Posterior vena cava (tissue), 2 donors: ENCODE measurements around the gene TUT1. TPM values are rescaled to one million over a fixed set of nuclear protein-coding genes. Genes with fewer than 3 reads are reported as not detected.
"Not testable (repeated sequence)": the region's sequence is repeated elsewhere in the genome, so short reads cannot be mapped to it uniquely, and the experiment has no call there.

ENCODE experiments used
- DNase-seq: peaks from one replicate; pipeline ENCODE4 v3.0.0-alpha.2; 2020; ENCODE audit warnings: low spot score
- intact Hi-C, 2 donors: fragments of 100-400 bp; cut with DNase I; formaldehyde crosslinking; loops; one replicate each; pipeline versions ENCODE4 v1.14.1 to v1.14.2; 2022 to 2023
- total RNA-seq, 2 donors: library from RNA; stranded (reverse); fragmentation: NEBNext Ultra II Directional; extraction: Animal tissue kit (Norgen Biotek cat#: 25700); gene quantifications; one replicate each; pipeline ENCODE4 v1.2.1, GENCODE V29; 2021
- donor health status: DM: yes; HTN: yes; CAD: no.
- donor health status: DM: yes; HTN: yes; CAD: no.

The TUT1 gene
- total RNA-seq, 2 donors from 2014 or later, result 10.7 to 14.1 TPM

DNA sequence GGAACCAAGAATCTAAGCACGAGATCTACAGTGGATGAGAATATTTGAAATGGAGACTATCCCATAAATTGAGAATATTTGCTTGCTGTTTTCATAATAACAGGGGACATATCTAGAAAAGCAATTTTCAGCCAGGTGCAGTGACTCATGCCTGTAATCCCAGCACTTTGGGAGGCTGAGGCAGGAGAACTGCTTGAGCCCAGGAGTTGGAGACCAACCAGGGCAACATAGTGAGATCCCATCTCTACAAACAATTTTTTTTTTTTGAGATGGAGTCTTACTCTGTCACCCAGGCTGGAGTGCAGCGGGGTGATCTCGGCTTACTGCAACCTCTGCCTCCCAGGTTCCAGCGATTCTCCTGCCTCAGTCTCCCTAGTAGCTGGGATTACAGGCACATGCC, 9.6 kb downstream of the TUT1 start:
- DNase-seq, intact Hi-C loops: not testable (repeated sequence)

DNA sequence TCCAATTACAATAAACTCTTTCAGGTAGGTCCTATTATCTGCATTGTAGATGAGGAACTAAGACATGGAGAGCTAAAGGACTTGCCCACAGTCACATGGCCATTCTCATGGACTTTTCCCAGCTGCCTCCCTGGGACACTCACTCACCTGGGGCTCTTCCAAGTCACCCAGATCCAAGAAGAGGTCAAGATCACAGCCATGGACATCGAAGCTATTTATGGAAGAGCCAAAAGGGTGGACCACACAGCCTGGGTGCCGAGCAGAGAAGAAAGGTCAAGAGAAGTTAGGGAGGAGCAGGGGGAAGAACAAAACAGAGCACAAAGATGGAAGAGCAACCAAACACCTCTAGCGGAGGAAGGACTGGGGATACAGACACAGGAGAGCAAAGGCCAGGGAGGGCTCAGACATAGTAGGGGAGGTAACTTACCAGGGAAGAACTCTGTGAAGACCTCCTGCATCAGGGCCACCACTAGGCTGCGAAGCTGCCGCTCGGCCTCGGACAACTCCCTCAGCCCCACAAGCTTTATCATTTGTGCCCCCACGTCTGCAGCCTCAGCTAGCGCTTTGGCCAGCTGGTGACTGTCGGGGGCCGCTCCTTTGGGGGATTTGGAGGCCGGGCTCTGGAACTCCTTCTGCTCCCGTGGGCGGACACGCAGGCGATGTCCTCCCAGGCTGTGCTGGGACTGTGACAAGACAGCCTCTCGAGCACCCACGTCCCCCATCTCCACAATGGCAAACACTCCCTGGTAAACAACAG, 10.2 kb downstream of the TUT1 start:
- intact Hi-C loops, result no loop called here
- peak; percentile 61 for DNase-seq

DNA sequence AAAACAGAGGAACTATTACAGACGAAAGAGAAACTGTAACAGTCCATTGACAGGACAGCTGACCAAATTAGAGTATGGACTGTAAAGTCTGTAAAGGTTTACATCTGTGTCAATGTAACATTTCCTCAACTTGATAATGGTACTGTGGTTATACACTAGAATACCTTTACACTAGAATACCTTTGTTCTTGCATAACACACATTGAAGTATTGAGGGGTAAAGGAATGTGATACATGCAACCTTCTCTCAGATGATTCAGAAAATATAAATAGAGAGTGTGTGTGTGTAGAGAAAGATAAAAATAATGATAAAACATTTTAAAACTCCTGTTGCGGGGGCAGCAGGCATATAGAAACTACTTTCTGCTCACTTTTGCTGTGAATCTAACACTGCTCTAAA, 12.1 kb downstream of the TUT1 start:
- no peak for DNase-seq
- intact Hi-C loops, result no loop called here

DNA sequence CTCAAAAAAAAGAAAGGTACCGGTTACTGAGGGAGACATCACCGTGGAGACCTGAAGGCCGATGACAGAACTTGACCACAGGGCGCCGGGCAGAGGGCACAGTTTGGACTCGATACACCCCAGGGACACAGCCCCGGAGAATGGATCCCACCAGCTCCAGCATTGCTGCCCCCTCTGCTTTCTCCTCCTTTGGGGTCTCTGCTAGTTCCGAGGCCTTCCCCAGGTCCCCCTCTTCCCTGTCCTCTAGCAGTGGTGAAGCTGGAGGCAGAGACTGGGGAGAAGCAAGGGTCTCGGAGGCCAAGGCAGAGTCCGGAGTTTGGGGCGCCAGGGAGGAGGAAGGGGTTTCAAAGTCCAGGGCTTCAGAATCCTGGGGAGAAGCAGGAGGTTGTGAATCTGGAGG, 12.8 kb downstream of the TUT1 start:
- peak; percentile 70 for DNase-seq

DNA sequence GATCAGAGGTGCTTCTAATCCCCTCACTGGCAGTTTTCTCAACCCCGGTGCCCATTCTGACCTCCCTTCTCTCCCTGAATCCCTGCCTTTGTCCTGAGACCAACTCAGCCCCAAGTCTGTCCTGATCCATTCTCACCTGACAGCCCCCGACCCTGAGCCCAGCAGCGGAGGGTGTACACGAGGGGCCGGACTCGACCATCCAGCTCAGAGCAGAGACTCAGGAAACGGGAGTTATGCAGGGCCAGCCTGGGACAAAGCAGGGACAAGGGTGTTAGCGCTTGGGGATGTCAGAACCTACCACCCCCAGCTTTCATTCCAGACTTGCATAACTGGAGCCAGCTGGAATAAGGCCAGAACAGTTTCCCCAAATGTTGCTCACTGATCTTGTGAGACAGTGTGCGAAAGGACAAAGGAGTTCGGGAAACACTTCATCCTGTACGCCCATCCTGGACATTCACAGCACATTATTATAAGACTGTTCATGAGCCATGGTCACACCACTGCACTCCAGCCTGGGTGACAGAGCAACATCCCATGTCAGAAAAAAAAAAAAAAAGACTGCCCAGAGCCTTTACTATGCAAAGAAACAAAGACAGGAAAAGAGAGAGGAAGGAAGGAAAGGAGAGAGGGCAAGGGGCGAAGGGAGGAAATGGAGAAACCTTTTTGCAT, 14.1 kb downstream of the TUT1 start:
- intact Hi-C loops, result no loop called here
- peak; percentile 65 for DNase-seq

More for the DNA sequence above, 12.8 kb downstream of the TUT1 start:
- intact Hi-C loops, result no loop called here

DNA sequence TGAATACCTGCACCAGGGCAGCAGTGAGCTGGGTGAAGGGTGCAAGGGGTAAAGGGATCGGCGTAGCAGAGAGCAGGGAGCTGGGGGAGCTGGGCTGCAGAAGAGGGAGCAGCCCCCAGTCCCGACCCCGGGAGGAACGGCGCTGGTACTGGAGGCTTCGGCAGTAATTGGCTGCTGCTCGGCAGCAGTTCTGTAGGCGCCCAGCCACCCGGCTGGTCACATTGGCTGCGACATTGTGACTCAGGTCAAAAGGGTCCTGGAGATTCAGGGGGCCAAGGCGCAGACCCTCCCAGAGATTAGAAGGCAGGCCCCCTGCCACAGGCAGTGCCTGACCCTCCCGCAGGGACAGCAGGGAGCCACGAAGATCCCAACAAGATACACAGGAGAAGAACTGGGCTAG, 15.5 kb downstream of the TUT1 start:
- intact Hi-C loops, result loop anchor here in 1 of 2 donors (2.0 kb wide), 1 partner anchor 15 kb away; the partner anchor contains the start of gene TUT1
- peak; percentile 78 for DNase-seq

DNA sequence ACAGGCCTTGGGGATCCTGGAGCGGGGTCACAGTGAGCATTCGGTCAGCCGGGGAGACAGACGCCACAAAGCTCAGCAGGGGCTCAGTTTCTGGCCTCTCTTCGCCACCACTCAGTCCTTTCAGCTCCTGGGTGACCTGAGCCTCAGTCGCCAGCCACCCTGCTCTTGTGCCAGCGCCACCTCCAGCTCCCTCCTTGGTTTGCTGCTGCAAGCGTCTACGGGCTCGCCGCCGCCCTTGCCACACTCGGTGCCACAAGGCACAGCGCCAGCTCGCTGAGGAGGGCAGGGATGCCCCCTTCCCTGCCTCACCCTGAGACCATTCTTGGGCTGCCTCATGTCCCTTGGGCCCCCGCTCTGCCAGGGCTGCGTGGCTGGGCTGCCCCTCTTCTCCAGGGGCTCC, 16.2 kb downstream of the TUT1 start:
- peak; percentile 82 for DNase-seq
- intact Hi-C loops, result loop anchor here in 1 of 2 donors (2.0 kb wide), 1 partner anchor 16 kb away; the partner anchor contains the start of gene TUT1

DNA sequence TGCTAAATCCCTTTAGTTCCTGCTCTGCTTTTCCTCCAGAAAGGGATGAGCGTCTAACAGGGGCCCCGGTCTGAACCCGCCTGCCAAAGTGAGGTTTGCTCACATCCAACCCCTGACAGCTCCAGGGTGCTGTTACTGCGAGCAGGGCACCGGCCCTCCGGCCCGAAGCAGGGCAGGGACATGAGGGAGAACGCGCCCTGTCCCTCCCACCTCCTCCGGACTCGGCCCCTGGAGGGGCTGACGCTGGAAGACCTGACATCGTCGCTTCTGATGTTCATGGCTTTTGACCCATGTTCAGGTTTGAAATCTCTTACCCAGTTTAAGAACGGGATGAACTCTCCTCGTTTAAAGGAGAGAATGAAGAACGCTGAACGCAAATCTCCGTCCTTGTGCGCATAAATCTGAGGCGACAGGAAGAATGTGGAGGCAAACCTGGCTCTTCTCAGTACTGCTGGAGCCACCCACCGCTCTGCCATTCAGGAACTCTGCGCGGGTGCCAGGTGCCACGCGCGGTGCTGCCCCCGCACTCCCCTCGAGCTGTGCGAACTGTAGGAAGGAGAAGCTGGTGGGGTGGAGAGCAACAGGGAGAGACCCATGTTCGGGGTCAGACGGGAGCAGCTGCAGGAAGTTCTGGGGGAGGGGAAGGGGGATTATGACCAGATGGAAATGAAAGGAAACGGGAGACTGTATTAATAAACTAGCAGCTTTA, 16.8 kb downstream of the TUT1 start:
- intact Hi-C loops, result loop anchor here in 1 of 2 donors (2.0 kb wide), 1 partner anchor 16 kb away; the partner anchor contains the start of gene TUT1
- DNase-seq, result peak; percentile 73

DNA sequence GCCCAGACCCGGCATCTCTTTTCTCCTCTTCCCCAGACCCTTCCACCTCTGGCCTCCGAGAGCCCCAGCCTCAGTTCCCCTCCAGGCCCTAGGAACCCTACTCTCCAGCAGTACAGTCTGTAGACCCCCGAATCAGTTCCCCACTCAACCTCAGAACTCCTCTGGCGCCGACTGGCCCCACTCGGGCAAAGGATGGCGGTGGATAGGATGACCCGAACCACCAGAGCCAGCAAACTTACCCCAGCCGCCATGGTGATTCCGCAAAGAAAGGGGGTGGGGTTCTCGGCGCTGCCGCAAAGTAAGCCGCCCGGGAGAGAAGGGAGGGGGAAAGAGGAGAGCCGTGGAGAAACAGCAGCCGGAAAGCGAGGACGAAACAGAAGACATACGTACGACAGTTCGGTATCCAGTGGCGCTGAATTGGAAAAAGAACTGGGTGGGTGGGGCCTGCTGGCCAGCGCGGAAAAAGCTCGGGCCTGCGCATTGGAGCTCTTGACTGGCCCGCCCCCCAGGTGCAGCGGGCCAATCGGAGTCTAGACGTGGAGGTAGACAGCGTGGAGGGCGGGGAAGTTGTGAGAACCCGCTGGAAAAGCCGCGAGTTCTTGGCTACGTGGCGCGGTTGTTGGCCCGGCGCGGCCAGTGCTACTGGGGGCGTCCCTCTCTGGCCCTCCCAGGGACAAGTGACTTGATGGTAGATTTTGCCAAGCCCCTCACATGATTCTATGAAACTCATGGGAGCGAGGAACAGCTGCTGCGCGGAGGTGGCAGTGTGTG, 17.5 kb downstream of the TUT1 start, which contains the start of gene EEF1G:
TSS of gene EEF1G (minus strand) at position 300 of the 771 bp plus-strand sequence. CDS start at position 251, 49 bp downstream.
- intact Hi-C loops, result loop anchor here in 1 of 2 donors (2.0 kb wide), 1 partner anchor 17 kb away; the partner anchor contains the start of gene TUT1
- peak; percentile 99 for DNase-seq

DNA sequence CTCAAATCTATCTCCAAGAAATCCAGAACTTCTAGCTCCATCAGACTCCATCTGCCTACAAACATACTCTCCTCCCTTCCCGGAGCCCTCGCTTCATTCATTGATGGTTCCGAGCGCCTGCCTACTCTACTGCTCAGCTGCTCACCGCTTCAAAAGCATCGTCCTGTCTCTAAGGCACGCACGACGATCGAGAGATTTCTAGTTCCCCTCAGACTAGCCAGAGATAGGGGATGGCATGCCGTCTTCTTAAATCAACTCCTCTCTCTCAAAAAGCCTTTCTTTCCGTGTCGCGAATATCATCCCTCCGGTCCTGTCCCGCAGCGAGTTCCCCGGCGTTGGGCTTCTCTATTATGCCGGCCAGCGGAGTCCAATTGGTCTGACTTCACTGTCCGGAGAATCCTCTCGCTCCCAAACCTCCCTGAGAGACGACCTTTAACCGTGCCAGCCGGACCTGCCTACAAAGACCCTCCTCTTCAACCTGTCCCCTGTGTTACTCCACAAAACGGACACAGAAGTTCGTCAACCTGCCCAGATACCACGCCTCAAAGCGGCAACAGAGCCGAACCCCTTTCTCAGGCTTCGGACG, 18.2 kb downstream of the TUT1 start:
- no peak for DNase-seq
- intact Hi-C loops, result no loop called here

DNA sequence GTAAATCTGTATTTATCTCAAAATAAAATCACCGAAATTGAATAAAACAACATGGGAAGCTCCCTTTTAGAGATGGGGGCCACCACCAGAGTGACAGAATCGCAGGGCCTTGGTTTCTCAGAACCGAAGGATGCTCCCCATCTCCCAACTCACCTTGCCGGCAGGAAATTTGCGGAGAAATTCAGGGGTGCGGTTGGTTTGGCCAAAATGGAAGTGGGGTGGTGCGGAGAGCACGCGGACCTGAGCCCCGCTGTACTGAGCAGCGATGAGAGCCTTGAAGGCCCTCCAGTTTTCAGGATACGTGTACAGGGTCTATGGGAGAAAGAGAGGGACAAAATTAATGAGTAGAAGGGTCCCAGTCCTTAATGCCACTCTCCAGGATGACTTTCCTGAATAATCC, 18.9 kb downstream of the TUT1 start:
- intact Hi-C loops, result no loop called here
- peak; percentile 37 for DNase-seq

DNA sequence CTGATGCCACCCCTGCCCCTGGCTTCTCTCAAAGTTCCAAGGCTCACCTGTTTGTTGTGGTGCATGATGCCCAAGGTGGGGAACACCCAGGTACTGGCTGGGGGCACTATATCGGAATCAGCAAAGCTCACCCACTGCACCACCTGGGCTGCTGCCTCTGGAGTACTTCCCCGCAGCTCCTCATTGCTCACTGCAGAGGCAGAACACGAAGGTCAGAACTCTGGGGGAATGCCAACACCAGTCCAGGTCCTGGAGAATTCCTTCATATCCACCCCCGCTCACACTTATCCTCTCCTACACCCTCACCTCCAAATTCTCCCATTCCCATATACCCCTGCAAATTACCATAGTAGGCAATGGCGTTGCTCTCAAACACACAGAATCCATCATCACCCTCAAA, 19.8 kb downstream of the TUT1 start:
- not testable (repeated sequence) for DNase-seq

DNA sequence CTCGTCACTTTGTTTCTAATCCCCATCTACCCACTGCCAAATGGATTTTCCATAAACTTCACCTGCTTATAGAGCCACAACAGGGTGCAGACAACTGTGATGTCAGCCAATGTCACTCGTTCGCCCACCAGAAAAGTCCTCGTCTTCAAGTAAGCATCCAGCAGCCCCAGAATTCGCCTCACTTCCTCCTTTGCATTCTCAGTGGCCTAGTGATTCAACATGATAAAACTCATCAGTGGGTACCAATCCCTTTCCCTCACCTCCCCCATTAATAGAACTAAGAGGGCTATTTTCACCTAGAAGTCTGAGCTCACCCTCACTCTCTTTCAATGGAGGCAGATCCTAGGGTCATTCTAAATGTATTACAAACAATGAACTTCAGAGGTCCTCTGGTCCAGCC, 20.4 kb downstream of the TUT1 start:
- DNase-seq, intact Hi-C loops: not testable (repeated sequence)

More for the DNA sequence above, 19.8 kb downstream of the TUT1 start:
- intact Hi-C loops, result not testable (repeated sequence)

DNA sequence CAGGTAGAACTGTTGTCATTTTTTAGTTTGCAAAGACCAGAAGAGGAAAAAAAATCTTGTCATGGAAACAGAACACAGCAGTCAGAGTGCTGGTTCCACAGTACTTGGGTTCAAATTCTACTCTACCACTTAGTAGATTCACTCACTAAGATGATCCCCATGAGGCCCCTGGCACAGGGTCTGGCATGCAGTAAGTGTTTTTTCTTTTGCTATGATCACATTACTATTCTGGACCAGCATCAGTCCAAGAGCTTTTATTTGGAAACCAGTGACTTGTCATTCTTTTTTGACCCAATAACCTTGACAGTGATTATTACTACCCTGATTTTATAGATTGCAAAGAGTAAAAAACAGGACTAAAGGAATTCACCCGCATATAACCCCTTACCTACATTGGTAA, 21.7 kb downstream of the TUT1 start:
- DNase-seq, result no peak

DNA sequence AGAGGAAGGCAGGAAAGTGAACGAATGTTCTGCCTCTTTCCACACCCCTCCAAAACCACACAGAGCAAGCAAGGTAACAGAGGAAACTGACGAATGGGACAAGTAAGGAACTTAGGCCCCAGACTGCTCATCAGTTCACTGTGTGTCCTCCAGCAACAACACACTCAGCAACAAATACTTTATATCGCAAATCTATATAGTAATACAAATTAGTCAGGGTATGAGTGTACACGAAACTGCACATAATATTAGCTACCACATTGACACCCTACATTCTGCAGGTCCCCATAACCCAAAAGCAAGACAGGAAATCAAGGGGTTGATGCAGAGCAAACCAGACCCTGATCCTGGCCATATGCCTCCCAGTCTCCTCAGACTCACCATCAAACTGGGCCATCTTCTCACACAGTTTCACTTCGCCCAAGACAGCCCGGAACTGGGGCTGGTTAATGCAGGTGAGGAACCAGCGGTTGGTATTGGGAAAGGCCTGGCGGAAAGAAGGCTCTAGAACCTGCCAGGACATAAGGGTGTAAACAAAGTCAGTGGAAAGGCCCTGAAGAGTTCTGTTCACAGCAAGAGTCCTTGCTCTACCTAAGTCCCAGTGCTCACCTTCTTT, 24.2 kb downstream of the TUT1 start:
- DNase-seq, result no peak
- intact Hi-C loops, result no loop called here

More for the DNA sequence above, 21.7 kb downstream of the TUT1 start:
- intact Hi-C loops, result no loop called here

DNA sequence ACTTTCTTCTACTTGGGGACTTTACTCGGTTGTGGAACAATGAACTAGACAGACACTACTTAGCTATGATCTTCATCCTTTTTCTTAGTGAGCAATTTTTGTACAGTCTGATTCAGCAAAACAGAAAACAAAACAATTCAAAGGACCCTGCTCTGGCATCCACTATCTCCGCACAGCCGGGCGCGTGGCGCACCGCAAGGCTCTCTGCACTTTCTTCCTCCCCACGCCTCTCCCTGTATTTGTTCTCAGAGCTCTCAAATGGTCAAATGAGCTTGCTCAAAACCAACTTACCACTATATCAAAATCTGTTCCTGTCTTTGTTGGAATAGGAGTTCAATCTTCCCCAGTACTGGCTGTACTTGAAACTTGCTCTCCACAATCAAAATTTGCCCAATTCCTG, 25.1 kb downstream of the TUT1 start:
- intact Hi-C loops, result no loop called here
- DNase-seq, result peak; percentile 44

DNA sequence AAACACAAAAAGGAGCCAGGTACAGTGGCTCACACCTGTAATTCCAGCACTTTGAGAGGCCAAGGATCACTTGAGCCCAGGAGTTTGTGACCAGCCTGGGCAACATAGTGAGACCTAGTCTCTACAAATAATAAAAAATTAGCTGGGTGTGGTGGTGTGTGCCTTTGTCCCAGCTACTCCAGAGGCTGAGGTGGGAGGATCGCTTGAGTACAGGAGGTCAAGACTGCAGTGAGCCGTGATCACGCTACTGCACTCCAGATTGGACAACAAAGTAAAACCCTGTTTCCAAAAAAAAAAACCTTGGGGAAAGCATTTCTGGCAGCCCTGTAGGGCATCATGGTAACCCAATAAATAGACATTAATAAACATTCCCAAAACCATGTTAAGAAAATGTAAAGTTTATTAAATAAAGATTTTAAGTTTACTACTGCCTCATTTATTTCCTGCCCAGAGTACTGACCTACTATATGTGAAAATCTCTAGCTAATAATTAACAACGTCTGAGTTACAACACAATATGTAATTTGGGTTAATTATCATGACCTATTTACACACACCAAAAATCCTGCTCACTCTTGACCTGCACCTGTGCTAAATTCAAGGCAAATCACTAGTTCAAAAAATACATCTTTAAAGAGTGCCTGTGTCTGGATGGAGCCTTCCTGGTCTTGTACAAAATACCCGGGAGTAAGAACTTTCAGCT, 26.1 kb downstream of the TUT1 start:
- intact Hi-C loops, result no loop called here
- peak; percentile 49 for DNase-seq
